H1 (cell line): ENCODE measurements around the gene OR4C3. TPM values are rescaled to one million over a fixed set of nuclear protein-coding genes. Genes with fewer than 3 reads are reported as not detected.

Source experiments
- CTCF ChIA-PET: fragments of 300-600 bp; sonication (Branson Sonifier 250); formaldehyde crosslinking; loops from one replicate; lab custom pipeline; 2021; ENCODE audit not compliant: partially characterized antibody; lab: Charles Lee
- POLR2A ChIA-PET: fragments of 300-600 bp; sonication (Branson Sonifier 250); formaldehyde crosslinking; loops from one replicate; lab custom pipeline; 2021; ENCODE audit warnings: inconsistent platforms; ENCODE audit not compliant: partially characterized antibody; lab: Charles Lee
- DNase-seq, 2 experiments: peaks; one replicate each; pipeline versions ENCODE4 v3.0.0 to v3.0.0-alpha.2; 2010 to 2022; ENCODE audit warnings: low spot score in 2 of 2, low read depth in 1 of 2, mixed read lengths in 1 of 2
- FAIRE-seq: peaks from 2 replicates; lab custom pipeline; 2011; peaks lifted over from hg19 to GRCh38; lab: Jason Lieb, UNC
- H2AFZ ChIP-seq: 2 replicates; pipeline ENCODE4 v1.8.1; 2012; ENCODE audit warnings: low read length, inconsistent platforms
- H2AK5ac ChIP-seq: 2 replicates; pipeline ENCODE4 v1.6.1; 2013; ENCODE audit warnings: low read depth, low read length
- H2BK120ac ChIP-seq: replicated peaks from 2 replicates; pipeline ENCODE3; 2013; ENCODE audit warnings: low read depth, low read length, inconsistent platforms
- H2BK12ac ChIP-seq: 2 replicates; pipeline ENCODE4 v1.6.1; 2013; ENCODE audit warnings: low read depth, low read length
- H2BK15ac ChIP-seq: 2 replicates; pipeline ENCODE4 v1.6.1; 2013; ENCODE audit warnings: low read length
- H2BK20ac ChIP-seq: 2 replicates; pipeline ENCODE4 v1.6.1; 2013; ENCODE audit warnings: low read length
- H2BK5ac ChIP-seq: 2 replicates; pipeline ENCODE4 v1.6.1; 2013; ENCODE audit warnings: low read depth, low read length
- H3K14ac ChIP-seq: 2 replicates; pipeline ENCODE4 v1.6.1; 2013; ENCODE audit warnings: inconsistent platforms; ENCODE audit not compliant: insufficient read length
- H3K18ac ChIP-seq: 2 replicates; pipeline ENCODE4 v1.6.1; 2013; ENCODE audit warnings: low read length; ENCODE audit errors: extremely low read depth
- H3K23ac ChIP-seq: 2 replicates; pipeline ENCODE4 v1.6.1; 2013; ENCODE audit warnings: inconsistent platforms; ENCODE audit not compliant: insufficient read length
- H3K23me2 ChIP-seq: 2 replicates; pipeline ENCODE4 v1.6.1; 2013; ENCODE audit warnings: low read depth, low read length
- H3K27ac ChIP-seq: 2 replicates; pipeline ENCODE4 v1.6.1; 2011; ENCODE audit warnings: low read depth, low read length, inconsistent platforms
- H3K27me3 ChIP-seq, 4 experiments: replicated peaks in 1 of 4; 1 replicate in 1 of 4; 2 replicates in 3 of 4; pipeline versions ENCODE4 v1.6.1 to v1.8.1; 2011 to 2013; ENCODE audit warnings: low read length in 3 of 4, mild to moderate bottlenecking in 3 of 4, inconsistent platforms in 2 of 4, mixed read lengths in 2 of 4, moderate library complexity in 1 of 4; ENCODE audit not compliant: control insufficient read depth in 3 of 4, insufficient read depth in 3 of 4; ENCODE audit errors: extremely low read depth in 1 of 4
- H3K36me3 ChIP-seq, 4 experiments: 2 replicates each; pipeline versions ENCODE4 v1.6.1 to v1.8.1; 2011 to 2013; ENCODE audit warnings: mild to moderate bottlenecking in 4 of 4, low read length in 3 of 4, moderate library complexity in 2 of 4, control low read depth in 1 of 4, inconsistent platforms in 1 of 4; ENCODE audit not compliant: insufficient read depth in 4 of 4, control insufficient read depth in 2 of 4
- H3K4ac ChIP-seq: replicated peaks from 2 replicates; pipeline ENCODE3; 2013; ENCODE audit warnings: low read length, low read depth, mixed read lengths, inconsistent platforms; ENCODE audit not compliant: insufficient read length
- H3K4me1 ChIP-seq, 4 experiments: replicated peaks in 1 of 4; 1 replicate in 1 of 4; 2 replicates in 3 of 4; pipeline versions ENCODE4 v1.6.1 to v1.8.1; 2011 to 2013; ENCODE audit warnings: low read length in 3 of 4, inconsistent platforms in 2 of 4, mixed read lengths in 1 of 4; ENCODE audit not compliant: insufficient read depth in 4 of 4, control insufficient read depth in 3 of 4
- H3K4me2 ChIP-seq, 2 experiments: 2 replicates each; pipeline versions ENCODE4 v1.6.1 to v1.8.1; 2011 to 2013; ENCODE audit warnings: low read depth in 2 of 2, low read length in 2 of 2, control low read depth in 1 of 2, inconsistent platforms in 1 of 2, mild to moderate bottlenecking in 1 of 2; ENCODE audit not compliant: insufficient read depth in 1 of 2
- H3K4me3 ChIP-seq, 4 experiments: fragments of 200-600, 300-600 bp in 1 of 4; sonication (generic), shearing (Covaris generic), sonication (Bioruptor Twin) in 1 of 4; 2 replicates each; pipeline versions ENCODE4 v1.5.1 to v1.8.1; 2011 to 2016; ENCODE audit warnings: low read length in 4 of 4, low read depth in 3 of 4, control low read depth in 2 of 4, inconsistent platforms in 2 of 4, mild to moderate bottlenecking in 2 of 4, mixed read lengths in 1 of 4, moderate library complexity in 1 of 4; ENCODE audit not compliant: insufficient read depth in 2 of 4; ENCODE audit errors: extremely low read depth in 1 of 4
- H3K56ac ChIP-seq: replicated peaks from 2 replicates; pipeline ENCODE3; 2013; ENCODE audit warnings: low read depth, mild to moderate bottlenecking, mixed read lengths, low read length, inconsistent platforms; ENCODE audit not compliant: insufficient read length
- H3K79me1 ChIP-seq: 2 replicates; pipeline ENCODE4 v1.6.1; 2013; ENCODE audit warnings: low read depth, low read length, control low read depth
- H3K79me2 ChIP-seq, 2 experiments: 2 replicates each; pipeline versions ENCODE4 v1.6.1 to v1.8.1; 2012 to 2013; ENCODE audit warnings: low read length in 2 of 2, mild to moderate bottlenecking in 2 of 2, inconsistent platforms in 1 of 2; ENCODE audit not compliant: insufficient read depth in 2 of 2, control insufficient read depth in 1 of 2
- H3K9ac ChIP-seq, 4 experiments: replicated peaks in 1 of 4; 1 replicate in 1 of 4; 2 replicates in 3 of 4; pipeline versions ENCODE4 v1.6.1 to v1.8.1; 2011 to 2013; ENCODE audit warnings: low read depth in 3 of 4, low read length in 3 of 4, control low read depth in 2 of 4, mild to moderate bottlenecking in 2 of 4, moderate library complexity in 2 of 4, inconsistent platforms in 1 of 4; ENCODE audit errors: extremely low read depth in 1 of 4
- H3K9me3 ChIP-seq, 2 experiments: 2 replicates each; pipeline versions ENCODE4 v1.6.1 to v1.8.1; 2012 to 2013; ENCODE audit warnings: mild to moderate bottlenecking in 2 of 2, moderate library complexity in 2 of 2, control low read depth in 1 of 2, inconsistent platforms in 1 of 2, low read depth in 1 of 2, low read length in 1 of 2, mixed read lengths in 1 of 2; ENCODE audit not compliant: insufficient read depth in 2 of 2
- H4K20me1 ChIP-seq, 2 experiments: replicated peaks in 1 of 2; 2 replicates each; pipeline versions ENCODE3 to v1.8.1; 2011 to 2013; ENCODE audit warnings: inconsistent platforms in 2 of 2, low read length in 2 of 2, mild to moderate bottlenecking in 1 of 2; ENCODE audit not compliant: insufficient read depth in 2 of 2, control insufficient read depth in 1 of 2
- H4K5ac ChIP-seq: 2 replicates; pipeline ENCODE4 v1.6.1; 2013; ENCODE audit warnings: low read length, low read depth, mixed read lengths, inconsistent platforms; ENCODE audit not compliant: insufficient read length
- H4K8ac ChIP-seq: 2 replicates; pipeline ENCODE4 v1.8.0; 2013; ENCODE audit warnings: mild to moderate bottlenecking, moderate library complexity, low read length, inconsistent platforms; ENCODE audit not compliant: insufficient read depth; ENCODE audit errors: extremely low read depth
- H4K91ac ChIP-seq: replicated peaks from 2 replicates; pipeline ENCODE3; 2013; ENCODE audit warnings: low read length, mixed read lengths, inconsistent platforms; ENCODE audit not compliant: insufficient read length
- CREB1 ChIP-seq: IDR thresholded peaks from 2 replicates; pipeline ENCODE4 v1.6.1; 2012; ENCODE audit warnings: inconsistent platforms
- EGR1 ChIP-seq: IDR thresholded peaks from 2 replicates; pipeline ENCODE4 v1.6.1; 2011; ENCODE audit warnings: low read depth, low read length, borderline replicate concordance
- EZH2 ChIP-seq: fragments of 200-600 bp; sonication (generic); IDR thresholded peaks from 2 replicates; pipeline ENCODE4 v1.7.1; 2012; ENCODE audit warnings: low read depth, mild to moderate bottlenecking, moderate library complexity, low read length, inconsistent platforms; ENCODE audit not compliant: severe bottlenecking
- JUN ChIP-seq: IDR thresholded peaks from 2 replicates; pipeline ENCODE4 v1.6.1; 2011; ENCODE audit warnings: low read depth, mild to moderate bottlenecking, improper control_type of control experiment, low read length
- JUND ChIP-seq: IDR thresholded peaks from 2 replicates; pipeline ENCODE4 v1.6.1; 2011; ENCODE audit warnings: mild to moderate bottlenecking, improper control_type of control experiment, low read length
- MAFK ChIP-seq: IDR thresholded peaks from 2 replicates; pipeline ENCODE4 v1.6.1; 2012; ENCODE audit warnings: low read depth, mild to moderate bottlenecking, improper control_type of control experiment, low read length
- NRF1 ChIP-seq: IDR thresholded peaks from 2 replicates; pipeline ENCODE4 v1.6.1; 2011; ENCODE audit warnings: mild to moderate bottlenecking, low read depth, low read length, improper control_type of control experiment
- PHF8 ChIP-seq: fragments of 200-600 bp; sonication (generic); conservative IDR thresholded peaks from 2 replicates; pipeline ENCODE4 v1.7.1; 2012; ENCODE audit warnings: low read depth, mild to moderate bottlenecking, inconsistent platforms, low read length, moderate library complexity
- POLR2A ChIP-seq, 2 experiments: IDR thresholded peaks; 1 replicate in 1 of 2; 2 replicates in 1 of 2; pipeline ENCODE4 v1.6.1; 2011; ENCODE audit warnings: low read depth in 2 of 2, low read length in 2 of 2, mild to moderate bottlenecking in 2 of 2; ENCODE audit errors: control extremely low read depth in 1 of 2
- POU5F1 ChIP-seq: IDR thresholded peaks from 2 replicates; pipeline ENCODE4 v1.6.1; 2011; ENCODE audit warnings: low read depth, mild to moderate bottlenecking, low read length, moderate library complexity
- RBBP5 ChIP-seq: IDR thresholded peaks from 2 replicates; pipeline ENCODE4 v1.7.1; 2012; ENCODE audit warnings: low read depth, mild to moderate bottlenecking, inconsistent platforms, low read length, moderate library complexity, borderline replicate concordance
- SIN3A ChIP-seq, 2 experiments: IDR thresholded peaks in 1 of 2; conservative IDR thresholded peaks in 1 of 2; 2 replicates each; pipeline ENCODE4 v1.6.1; 2011 to 2012; ENCODE audit warnings: low read length in 2 of 2, improper control_type of control experiment in 1 of 2, low read depth in 1 of 2, mild to moderate bottlenecking in 1 of 2
- SIRT6 ChIP-seq: IDR thresholded peaks from one replicate; pipeline ENCODE4 v1.7.1; 2012; ENCODE audit warnings: low read length, inconsistent platforms
- TAF7 ChIP-seq: optimal IDR thresholded peaks from 2 replicates; pipeline ENCODE3; 2011; ENCODE audit warnings: low read depth, mild to moderate bottlenecking, inconsistent platforms, low read length, moderate library complexity, borderline replicate concordance
- YY1 ChIP-seq: IDR thresholded peaks from 2 replicates; pipeline ENCODE4 v1.6.1; 2011; ENCODE audit warnings: low read depth, mild to moderate bottlenecking, low read length
- ZNF274 ChIP-seq: IDR thresholded peaks from 2 replicates; pipeline ENCODE4 v1.7.0; 2012; ENCODE audit warnings: low read length, borderline replicate concordance; ENCODE audit errors: extremely low read depth
- WGBS, 2 experiments: shearing (Covaris generic) in 1 of 2; methylation state at CpG; one replicate each; pipeline versions ENCODE4 v1.1.6 to v1.1.7; 2013 to 2015; ENCODE audit warnings: low lambda C conversion rate in 2 of 2, mixed read lengths in 2 of 2, inconsistent platforms in 1 of 2, low coverage in 1 of 2, missing lambda C conversion rate in 1 of 2; ENCODE audit not compliant: insufficient replicate concordance in 2 of 2, insufficient coverage in 1 of 2, insufficient read length in 1 of 2; ENCODE audit errors: extremely low coverage in 1 of 2, missing lambda C conversion rate in 1 of 2; 5-methylcytosine and 5-hydroxymethylcytosine counted together
- polyA plus RNA-seq, 7 experiments: library from polyadenylated mRNA; depleted of rRNA in 3 of 7; stranded (reverse) in 5 of 7; unstranded in 2 of 7; fragments of >200 nt in 5 of 7; fragments of 200-250 nt in 2 of 7; gene quantifications; 1 replicate in 5 of 7; 2 replicates in 1 of 7; 4 replicates in 1 of 7; pipeline versions ENCODE4 v1.2.1 to v1.2.3, GENCODE V29; 2011 to 2013; ENCODE audit warnings: missing spikeins in 2 of 7, mixed read lengths in 2 of 7
- total RNA-seq: library from RNA; stranded (reverse); fragmentation: NEBNext Ultra II Directional; extraction: Animal tissue kit (Norgen Biotek cat#: 25700); gene quantifications from 2 replicates; pipeline ENCODE4 v1.2.1, GENCODE V29; 2021

The OR4C3 gene
- total and polyA plus RNA-seq, 2 of the 8 experiments (the other 6 are each of a cell fraction or from before 2014, with no cell fraction given): not detected

GRCh38 chr11:48354013-48354412 lies 29.3 kb downstream of the OR4C3 start:
- H4K5ac ChIP-seq: no peak overlapping the region
- no peak overlapping the region for H2BK15ac ChIP-seq
- H3K36me3 ChIP-seq: no peaks in the 10 kb centered on the region
- H3K56ac ChIP-seq: no peak overlapping the region
- no peaks in the 10 kb centered on the region for H4K20me1 ChIP-seq
- no peak overlapping the region for H3K4me3 ChIP-seq
- peaks cover 35 to 48% of the 10 kb centered on the region in 2 experiments for H3K9me3 ChIP-seq
- H3K9ac ChIP-seq: no peak overlapping the region
- no peak overlapping the region for H3K4ac ChIP-seq
- no peak overlapping the region for H3K27ac ChIP-seq
- FAIRE-seq (no peak), DNase-seq (no peak)
- H3K79me2 ChIP-seq: no peaks in the 10 kb centered on the region
- H3K23me2 ChIP-seq: no peaks in the 10 kb centered on the region
- H2AFZ ChIP-seq: no peak overlapping the region
- 90% methylated on average over 4 of the region's 4 CpGs; no CpG with 5 or more reads in 1 of the 2 experiments for WGBS, 2 experiments
- H3K14ac ChIP-seq: no peak overlapping the region
- ChIA-PET CTCF (no interaction called here), POLR2A (no interaction called here)
- H2BK120ac ChIP-seq: no peak overlapping the region
- H3K4me1 ChIP-seq: no peaks in the 10 kb centered on the region
- no peak overlapping the region for H3K23ac ChIP-seq
- no peak overlapping the region for H3K18ac ChIP-seq
- H4K8ac ChIP-seq: no peak overlapping the region
- H3K4me2 ChIP-seq: no peak overlapping the region
- H2BK5ac ChIP-seq: no peak overlapping the region
- no peak overlapping the region for H2BK20ac ChIP-seq
- no peak overlapping the region for H2AK5ac ChIP-seq
- no peak overlapping the region for H4K91ac ChIP-seq
- H3K27me3 ChIP-seq: no peaks in the 10 kb centered on the region
- no peaks in the 10 kb centered on the region for H3K79me1 ChIP-seq
- H2BK12ac ChIP-seq: no peak overlapping the region
- no peak for TF ChIP-seq YY1
- TF ChIP-seq RBBP5: no peak
- no peak for TF ChIP-seq EGR1
- no peak for TF ChIP-seq ZNF274
- no peak for TF ChIP-seq NRF1
- TF ChIP-seq SIN3A (conservative IDR thresholded peaks at IDR 0.05 in 1 of 2, IDR thresholded peaks at IDR 0.05 in 1 of 2; ENCODE audit: low read depth in 1 of 2, low read length in 2 of 2): no peak
- no peak for TF ChIP-seq EZH2
- no peak for TF ChIP-seq POU5F1
- TF ChIP-seq POLR2A (IDR thresholded peaks at IDR 0.05; ENCODE audit: control extremely low read depth in 1 of 2, low read depth in 2 of 2, low read length in 2 of 2): no peak
- TF ChIP-seq PHF8: no peak
- TF ChIP-seq JUN: no peak
- no peak for TF ChIP-seq SIRT6
- no peak for TF ChIP-seq JUND
- no peak for TF ChIP-seq MAFK
- no peak for TF ChIP-seq TAF7
- TF ChIP-seq CREB1: no peak
